Progenitor cell of endocrine pancreas (in vitro differentiated cells): Measurements from ENCODE around the gene LCA5L. TPM values are rescaled to one million over a fixed set of nuclear protein-coding genes. Genes with fewer than 3 reads are reported as not detected.

ENCODE experiments used
- DNase-seq: peaks from one replicate; pipeline ENCODE4 v3.0.0; 2021; ENCODE audit warnings: low spot score; ENCODE audit not compliant: unreplicated experiment
- H3K27ac Mint-ChIP-seq: 2 replicates; pipeline ENCODE4 v1.8.0; 2021; ENCODE audit warnings: mild to moderate bottlenecking, moderate library complexity, mixed read lengths
- H3K27me3 Mint-ChIP-seq: 2 replicates; pipeline ENCODE4 v1.8.0; 2021; ENCODE audit warnings: mixed read lengths
- H3K36me3 Mint-ChIP-seq: 2 replicates; pipeline ENCODE4 v1.8.0; 2022; ENCODE audit warnings: mixed read lengths; ENCODE audit not compliant: insufficient read depth
- H3K4me1 Mint-ChIP-seq: 2 replicates; pipeline ENCODE4 v1.8.0; 2021; ENCODE audit warnings: low read depth, mixed read lengths
- H3K4me3 Mint-ChIP-seq: 2 replicates; pipeline ENCODE4 v1.8.0; 2021; ENCODE audit warnings: low read depth, mild to moderate bottlenecking, moderate library complexity, mixed read lengths
- H3K9me3 Mint-ChIP-seq: 2 replicates; pipeline ENCODE4 v1.8.0; 2021; ENCODE audit warnings: low read depth, mixed read lengths
- total RNA-seq: library from RNA; stranded (reverse); gene quantifications from 2 replicates; pipeline ENCODE4 v1.2.1, GENCODE V29; 2021
- TF ChIP-seq, protein P1 (sequence below): fragments of 200-600 bp; sonication (generic); IDR thresholded peaks from one replicate; pipeline ENCODE4 v1.5.0; 2021; ENCODE audit warnings: antibody characterized with exemption, mild to moderate bottlenecking; ENCODE audit not compliant: unreplicated experiment

The LCA5L gene
- total RNA-seq, 1 donor from 2014 or later: 1.3 TPM

GRCh38 chr21:39461419-39461818, 15.8 kb upstream of the LCA5L start:
- no peak overlapping the region for H3K4me3 Mint-ChIP-seq
- H3K36me3 Mint-ChIP-seq: no peaks in the 10 kb centered on the region
- no peaks in the 10 kb centered on the region for H3K9me3 Mint-ChIP-seq
- H3K27me3 Mint-ChIP-seq: no peaks in the 10 kb centered on the region
- H3K4me1 Mint-ChIP-seq: no peaks in the 10 kb centered on the region
- DNase-seq: no peak
- no peak overlapping the region for H3K27ac Mint-ChIP-seq
- TF ChIP-seq, protein P1, sequence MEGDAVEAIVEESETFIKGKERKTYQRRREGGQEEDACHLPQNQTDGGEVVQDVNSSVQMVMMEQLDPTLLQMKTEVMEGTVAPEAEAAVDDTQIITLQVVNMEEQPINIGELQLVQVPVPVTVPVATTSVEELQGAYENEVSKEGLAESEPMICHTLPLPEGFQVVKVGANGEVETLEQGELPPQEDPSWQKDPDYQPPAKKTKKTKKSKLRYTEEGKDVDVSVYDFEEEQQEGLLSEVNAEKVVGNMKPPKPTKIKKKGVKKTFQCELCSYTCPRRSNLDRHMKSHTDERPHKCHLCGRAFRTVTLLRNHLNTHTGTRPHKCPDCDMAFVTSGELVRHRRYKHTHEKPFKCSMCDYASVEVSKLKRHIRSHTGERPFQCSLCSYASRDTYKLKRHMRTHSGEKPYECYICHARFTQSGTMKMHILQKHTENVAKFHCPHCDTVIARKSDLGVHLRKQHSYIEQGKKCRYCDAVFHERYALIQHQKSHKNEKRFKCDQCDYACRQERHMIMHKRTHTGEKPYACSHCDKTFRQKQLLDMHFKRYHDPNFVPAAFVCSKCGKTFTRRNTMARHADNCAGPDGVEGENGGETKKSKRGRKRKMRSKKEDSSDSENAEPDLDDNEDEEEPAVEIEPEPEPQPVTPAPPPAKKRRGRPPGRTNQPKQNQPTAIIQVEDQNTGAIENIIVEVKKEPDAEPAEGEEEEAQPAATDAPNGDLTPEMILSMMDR: no peak

GRCh38 chr21:39456665-39457064, 11.1 kb upstream of the LCA5L start:
- Mint-ChIP-seq H3K9me3 (no peaks in the 10 kb centered on the region), H3K4me1 (peaks cover 3% of the 10 kb centered on the region), H3K27me3 (no peaks in the 10 kb centered on the region), H3K36me3 (no peaks in the 10 kb centered on the region), H3K27ac (no peak overlapping the region), H3K4me3 (no peak overlapping the region)
- no peak for DNase-seq
- TF ChIP-seq, protein P1: peak; percentile 54

- H3K4me1 Mint-ChIP-seq: peaks cover 6% of the 10 kb centered on the region
These were observed 9.5 kb upstream of the LCA5L start for GRCh38 chr21:39454949-39455668.

GRCh38 chr21:39453571-39454179, 8.1 kb upstream of the LCA5L start:
- peaks cover 6% of the 10 kb centered on the region for H3K4me1 Mint-ChIP-seq
- H3K27ac Mint-ChIP-seq: no peak overlapping the region
- no peaks in the 10 kb centered on the region for H3K9me3 Mint-ChIP-seq
- TF ChIP-seq, protein P1: no peak
- no peak for DNase-seq
- no peaks in the 10 kb centered on the region for H3K36me3 Mint-ChIP-seq
- H3K4me3 Mint-ChIP-seq: no peak overlapping the region
- peaks cover 3% of the 10 kb centered on the region for H3K27me3 Mint-ChIP-seq

More at GRCh38 chr21:39454949-39455668, 9.5 kb upstream of the LCA5L start:
- DNase-seq: no peak
- H3K4me3 Mint-ChIP-seq: no peak overlapping the region
- TF ChIP-seq, protein P1: no peak
- H3K27ac Mint-ChIP-seq: no peak overlapping the region
- no peaks in the 10 kb centered on the region for H3K9me3 Mint-ChIP-seq
- H3K36me3 Mint-ChIP-seq: no peaks in the 10 kb centered on the region
- no peaks in the 10 kb centered on the region for H3K27me3 Mint-ChIP-seq

GRCh38 chr21:39452970-39453342, 7.4 kb upstream of the LCA5L start:
- no peak overlapping the region for H3K4me3 Mint-ChIP-seq
- no peaks in the 10 kb centered on the region for H3K9me3 Mint-ChIP-seq
- peaks cover 6% of the 10 kb centered on the region for H3K4me1 Mint-ChIP-seq
- TF ChIP-seq, protein P1: no peak
- H3K27ac Mint-ChIP-seq: no peak overlapping the region
- H3K36me3 Mint-ChIP-seq: no peaks in the 10 kb centered on the region
- peaks cover 3% of the 10 kb centered on the region for H3K27me3 Mint-ChIP-seq
- DNase-seq: no peak
